Renal cortical epithelial cell (primary cell): Measurements from ENCODE around the gene SNX27. TPM values are rescaled to one million over a fixed set of nuclear protein-coding genes. Genes with fewer than 3 reads are reported as not detected.
"Not testable (repeated sequence)": the region's sequence is repeated elsewhere in the genome, so short reads cannot be mapped to it uniquely, and the experiment has no call there.

ENCODE experiments used
- DNase-seq: peaks from one replicate; pipeline ENCODE4 v3.0.0-alpha.2; 2011; ENCODE audit warnings: low read depth
- total RNA-seq: library from RNA; depleted of rRNA; stranded (reverse); fragments of >200 nt; gene quantifications from 2 replicates; pipeline ENCODE4 v1.2.3, GENCODE V29; 2014

The SNX27 gene
- 20.3 and 70.1 TPM in 2 replicates for total RNA-seq

DNA sequence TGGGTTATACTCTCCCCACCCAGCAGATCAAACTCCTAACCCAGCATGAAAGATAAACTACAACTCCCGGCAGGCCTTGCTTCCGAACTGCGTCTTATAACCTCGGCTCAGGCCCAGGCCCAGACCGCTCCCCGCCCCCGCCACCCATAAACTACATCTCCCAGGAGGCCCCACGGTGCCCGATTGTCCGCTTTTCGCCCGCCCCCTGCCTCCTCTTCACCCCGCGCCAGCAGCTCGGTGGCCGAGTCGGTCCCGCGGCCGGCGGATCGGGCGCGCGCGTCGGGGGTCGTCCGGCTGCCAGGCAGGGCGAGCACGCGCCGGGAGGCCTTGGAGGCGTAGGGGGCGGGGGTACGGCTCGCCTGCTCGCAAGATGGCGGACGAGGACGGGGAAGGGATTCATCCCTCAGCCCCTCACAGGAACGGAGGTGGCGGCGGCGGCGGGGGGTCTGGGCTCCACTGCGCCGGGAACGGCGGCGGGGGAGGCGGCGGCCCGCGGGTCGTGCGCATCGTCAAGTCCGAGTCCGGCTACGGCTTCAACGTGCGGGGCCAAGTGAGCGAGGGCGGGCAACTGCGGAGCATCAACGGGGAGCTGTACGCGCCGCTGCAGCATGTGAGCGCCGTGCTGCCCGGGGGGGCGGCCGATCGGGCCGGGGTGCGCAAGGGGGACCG lies at the start of gene SNX27:
Gene SNX27 (plus strand): TSS at position 219 of the 669 bp plus-strand sequence. CDS start 152 bp downstream, at position 371.
- peak; percentile 82 for DNase-seq

GRCh38 chr1:151562661-151563060 lies 49.2 kb upstream of the SNX27 start:
- no peak for DNase-seq

DNA sequence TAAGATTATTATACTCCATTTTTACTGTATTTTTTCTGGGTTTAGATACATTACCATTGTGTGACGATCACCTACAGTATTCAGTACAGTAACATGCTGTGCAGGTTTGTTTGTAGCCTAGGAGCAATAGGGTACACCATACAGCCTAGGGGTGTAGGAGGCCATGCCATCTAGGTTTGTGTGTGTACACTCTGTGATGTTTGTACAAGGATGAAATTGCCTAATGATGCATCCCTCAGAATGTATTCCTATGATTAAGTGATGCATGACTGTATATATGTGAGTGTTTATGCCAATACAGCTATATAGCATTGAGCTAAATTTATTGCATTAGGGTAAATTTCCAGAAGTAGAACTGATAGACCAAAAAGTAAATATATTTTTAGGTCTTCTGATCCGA lies 48.5 kb upstream of the SNX27 start:
- DNase-seq, result no peak

DNA sequence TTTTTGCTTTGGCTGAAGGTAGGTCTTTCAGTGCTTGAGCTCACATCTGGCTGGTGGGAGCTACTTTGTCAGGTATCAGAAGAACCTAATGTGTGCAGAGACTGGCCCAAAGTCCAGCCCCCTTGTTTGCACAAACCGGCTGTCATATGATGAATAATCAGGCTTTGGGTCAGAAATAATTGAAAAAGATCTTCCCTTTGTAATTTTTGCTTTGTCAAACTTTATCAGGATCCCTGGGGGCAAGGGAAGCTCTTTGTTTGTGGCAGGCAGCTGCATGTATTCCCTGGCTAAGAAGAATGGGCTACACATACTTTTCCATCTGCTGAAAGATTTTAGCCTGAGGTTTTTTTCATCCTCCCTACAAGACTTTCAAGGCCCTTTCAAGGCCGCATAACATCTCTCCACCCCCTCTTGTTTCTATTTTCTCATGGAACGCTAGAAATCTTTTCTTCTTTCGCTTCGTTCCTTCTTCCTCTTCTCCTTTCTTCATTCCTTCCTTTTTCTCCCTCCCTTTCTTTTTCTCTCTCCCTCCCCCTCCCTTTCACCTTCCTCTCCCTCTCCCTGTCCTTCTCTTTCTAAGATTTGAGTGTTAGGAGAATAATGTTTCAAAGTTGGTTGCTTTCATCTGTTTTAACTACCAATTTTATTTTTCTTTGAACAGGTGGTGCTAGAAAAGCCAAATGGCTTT lies 46.2 kb upstream of the SNX27 start:
- no peak for DNase-seq

DNA sequence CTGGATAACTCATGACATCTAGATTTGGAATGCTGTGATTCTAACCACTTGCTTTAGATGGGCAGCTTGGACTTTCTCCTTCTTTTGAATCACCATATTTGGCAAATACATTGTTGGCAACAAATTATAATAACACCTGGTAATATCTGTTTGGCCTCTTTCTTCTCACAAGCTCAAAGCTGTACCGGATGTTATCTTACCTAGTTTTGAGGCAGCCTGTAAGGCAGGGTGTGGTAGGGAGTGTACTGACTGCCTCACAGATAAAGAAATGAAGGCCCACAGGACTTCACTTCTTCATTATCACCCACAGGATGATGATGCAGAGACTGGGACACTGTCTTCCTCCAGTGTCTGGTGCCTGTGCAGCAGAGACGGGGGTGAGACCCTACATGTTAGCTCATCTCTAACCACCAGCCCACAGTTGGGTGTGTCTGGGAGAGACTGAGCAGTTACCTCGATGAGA lies 43.2 kb upstream of the SNX27 start:
- DNase-seq, result no peak

- no peak for DNase-seq
Observed at GRCh38 chr1:151570819-151571218, 41.0 kb upstream of the SNX27 start.

DNA sequence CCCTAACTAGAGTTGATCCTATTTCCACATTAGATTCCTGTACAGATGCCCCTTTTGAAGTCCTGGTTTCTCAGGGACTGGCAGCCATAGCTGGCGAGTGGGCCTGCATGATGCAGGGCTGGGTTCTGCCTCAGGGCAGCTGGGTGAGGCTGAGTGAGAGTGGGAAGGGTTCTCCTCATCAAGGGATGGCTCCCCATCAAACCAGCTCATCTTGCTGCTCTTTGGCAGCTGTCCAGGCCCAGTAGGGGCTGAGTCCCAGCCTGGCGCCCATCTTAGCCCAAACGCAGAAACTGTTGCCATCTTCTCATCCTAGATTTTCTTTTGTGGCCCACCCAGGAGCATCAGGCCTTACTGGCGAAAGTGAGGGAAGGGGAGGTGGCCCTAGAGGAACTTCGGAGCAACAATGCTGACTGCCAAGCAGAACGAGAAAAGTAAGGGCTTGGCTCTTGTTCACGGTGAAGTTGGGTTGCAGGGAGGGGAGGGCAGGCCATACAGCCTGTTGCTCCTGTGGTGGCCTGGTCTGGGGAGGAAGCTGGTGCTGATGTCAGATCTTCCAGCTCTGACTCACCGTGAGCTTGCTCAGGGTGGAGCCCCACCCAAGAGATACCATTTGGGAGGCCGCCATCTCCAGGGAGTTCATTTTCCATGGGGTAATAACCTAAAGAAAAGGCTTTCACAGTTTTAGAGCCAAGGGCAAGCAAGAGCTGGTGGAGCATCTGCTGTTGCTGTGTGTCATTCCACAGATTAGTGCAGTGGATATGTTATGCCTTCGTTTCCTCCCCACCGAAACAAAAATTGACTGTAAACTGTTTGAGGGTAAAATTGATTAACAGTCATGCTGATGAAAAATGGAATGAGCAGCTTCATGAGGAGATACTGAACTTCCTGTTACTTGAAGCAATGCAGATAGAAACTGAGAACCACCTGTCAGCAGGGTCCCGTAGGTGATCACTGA lies 37.0 kb upstream of the SNX27 start:
- no peak for DNase-seq

DNA sequence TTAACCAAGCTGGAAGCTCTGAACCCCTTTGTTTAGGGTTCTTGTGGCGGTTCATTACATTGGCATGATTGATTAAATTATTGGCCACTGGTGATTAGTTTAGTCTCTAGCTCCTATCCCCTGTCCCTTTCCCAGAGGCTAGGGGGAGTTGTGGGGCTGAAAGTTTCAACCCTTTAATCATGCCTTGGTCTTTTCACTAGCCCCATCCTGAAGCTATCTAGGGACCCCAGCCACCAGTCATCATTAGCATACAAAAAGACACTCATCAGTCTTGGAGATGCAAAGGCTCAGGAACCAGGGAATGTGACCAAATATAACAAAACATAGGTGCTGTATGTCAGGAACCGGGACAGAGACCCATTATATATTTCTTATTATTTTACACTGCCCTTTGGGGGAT lies 34.7 kb upstream of the SNX27 start:
- no peak for DNase-seq

- no peak for DNase-seq
Observed at GRCh38 chr1:151578941-151579340, 32.9 kb upstream of the SNX27 start.

- peak; percentile 44 for DNase-seq
Observed at GRCh38 chr1:151579436-151580225, 32.2 kb upstream of the SNX27 start.

DNA sequence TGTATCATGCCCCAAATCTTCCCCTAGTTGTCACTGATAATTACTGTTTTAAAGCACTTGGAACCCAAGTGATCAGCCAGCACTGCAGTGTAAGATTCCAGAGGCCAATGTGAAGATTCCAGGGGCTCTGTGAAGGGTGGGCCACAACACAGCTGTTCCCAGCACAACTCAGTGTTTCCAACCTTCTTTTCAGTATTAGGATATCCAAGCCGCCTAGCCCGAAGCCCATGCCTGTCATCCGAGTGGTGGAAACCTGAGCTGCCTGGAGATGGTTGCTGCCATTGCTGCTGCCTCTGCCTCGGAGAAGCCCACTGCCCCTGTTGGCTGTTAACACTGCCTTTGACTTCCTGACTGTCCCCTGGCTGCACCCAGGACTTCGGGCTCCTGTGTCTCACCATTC lies 30.4 kb upstream of the SNX27 start:
- DNase-seq, result no peak

DNA sequence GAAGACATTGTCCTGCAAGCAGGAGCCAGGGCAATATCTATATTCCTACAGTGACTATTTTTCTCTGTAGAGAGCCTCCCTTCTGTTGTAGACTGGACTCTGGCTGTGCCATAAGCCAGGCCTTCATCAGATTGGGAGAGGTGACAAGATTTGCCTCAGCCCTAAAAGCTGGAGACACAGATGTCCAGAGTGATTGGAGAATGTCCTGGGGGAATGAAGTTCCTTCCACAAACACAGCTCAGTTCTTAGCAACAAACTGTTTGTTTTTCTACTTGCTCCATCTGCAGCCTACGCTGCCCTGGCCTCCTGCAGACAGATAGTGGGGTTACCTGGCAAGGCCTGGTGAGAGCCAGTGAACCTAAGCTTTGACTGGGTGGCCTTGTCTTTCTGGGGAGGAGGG lies 29.9 kb upstream of the SNX27 start:
- no peak for DNase-seq

DNA sequence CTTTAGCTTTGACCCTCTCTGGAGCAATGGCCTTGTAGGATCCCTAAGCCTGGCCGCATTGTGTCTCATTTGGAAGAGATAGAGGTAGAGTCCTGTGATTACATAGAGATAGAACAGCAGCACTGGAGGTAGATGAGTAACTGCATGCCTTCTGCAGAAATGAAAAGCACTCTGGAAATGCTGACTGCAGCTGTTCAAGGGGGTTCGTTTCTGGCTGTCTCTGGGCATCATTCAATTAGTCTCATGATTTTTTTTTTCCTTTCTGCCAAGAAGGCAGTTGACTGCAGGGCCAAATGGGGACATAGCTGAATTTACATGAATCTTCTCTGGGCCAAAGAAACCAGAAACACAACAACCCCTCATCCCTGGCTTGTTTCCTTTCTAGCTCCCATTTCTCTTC lies 28.1 kb upstream of the SNX27 start:
- no peak for DNase-seq

- no peak for DNase-seq
Observed at GRCh38 chr1:151584278-151584677, 27.6 kb upstream of the SNX27 start.

GRCh38 chr1:151584780-151585179 lies 27.1 kb upstream of the SNX27 start:
- no peak for DNase-seq

GRCh38 chr1:151585622-151586021 lies 26.2 kb upstream of the SNX27 start:
- peak; percentile 88 for DNase-seq

DNA sequence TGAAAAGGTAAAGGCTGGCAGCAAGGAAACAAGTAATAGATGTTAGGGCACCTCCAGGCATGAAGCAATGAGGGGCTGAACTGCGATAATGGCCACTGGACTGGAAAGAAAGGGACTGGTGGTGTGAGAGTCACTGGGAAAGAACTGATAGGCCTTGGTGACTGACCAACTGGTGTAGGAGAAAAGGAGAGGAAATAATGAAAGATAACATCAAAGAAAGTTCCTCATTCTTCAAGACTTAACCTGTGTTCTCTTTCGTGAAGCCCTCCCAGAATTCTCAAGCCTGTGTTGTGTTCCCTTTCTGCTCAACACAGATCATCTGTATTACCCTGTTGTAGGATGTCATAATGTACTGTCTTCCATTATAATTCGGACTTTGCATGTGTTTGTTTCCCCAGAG lies 20.9 kb upstream of the SNX27 start:
- DNase-seq, result no peak

GRCh38 chr1:151593730-151594129 lies 18.1 kb upstream of the SNX27 start:
- DNase-seq, result no peak

DNA sequence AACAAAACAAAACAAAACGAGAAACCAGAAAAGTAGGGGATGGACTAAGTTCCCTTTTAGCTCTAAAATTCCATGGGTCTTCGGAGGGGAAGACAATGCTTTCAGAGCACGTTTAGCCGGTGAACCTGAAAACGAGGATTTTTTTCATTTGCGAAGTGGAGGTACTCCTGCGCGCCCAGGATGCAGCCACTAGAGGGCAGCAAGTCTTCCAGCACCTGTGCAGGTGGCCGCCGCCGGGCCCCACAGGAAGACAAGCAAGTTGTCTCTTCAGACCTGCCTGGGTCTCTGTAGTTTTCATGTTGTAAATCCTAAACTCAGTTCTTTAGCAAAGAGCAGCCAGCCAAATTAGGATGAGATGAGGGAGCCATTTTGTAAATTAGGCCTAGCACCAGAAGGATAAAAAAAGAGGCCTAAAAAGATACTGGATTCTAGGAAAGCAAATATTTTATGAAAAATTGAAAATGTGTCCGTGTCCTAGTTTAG lies 17.7 kb upstream of the SNX27 start:
- DNase-seq, result peak; percentile 39

DNA sequence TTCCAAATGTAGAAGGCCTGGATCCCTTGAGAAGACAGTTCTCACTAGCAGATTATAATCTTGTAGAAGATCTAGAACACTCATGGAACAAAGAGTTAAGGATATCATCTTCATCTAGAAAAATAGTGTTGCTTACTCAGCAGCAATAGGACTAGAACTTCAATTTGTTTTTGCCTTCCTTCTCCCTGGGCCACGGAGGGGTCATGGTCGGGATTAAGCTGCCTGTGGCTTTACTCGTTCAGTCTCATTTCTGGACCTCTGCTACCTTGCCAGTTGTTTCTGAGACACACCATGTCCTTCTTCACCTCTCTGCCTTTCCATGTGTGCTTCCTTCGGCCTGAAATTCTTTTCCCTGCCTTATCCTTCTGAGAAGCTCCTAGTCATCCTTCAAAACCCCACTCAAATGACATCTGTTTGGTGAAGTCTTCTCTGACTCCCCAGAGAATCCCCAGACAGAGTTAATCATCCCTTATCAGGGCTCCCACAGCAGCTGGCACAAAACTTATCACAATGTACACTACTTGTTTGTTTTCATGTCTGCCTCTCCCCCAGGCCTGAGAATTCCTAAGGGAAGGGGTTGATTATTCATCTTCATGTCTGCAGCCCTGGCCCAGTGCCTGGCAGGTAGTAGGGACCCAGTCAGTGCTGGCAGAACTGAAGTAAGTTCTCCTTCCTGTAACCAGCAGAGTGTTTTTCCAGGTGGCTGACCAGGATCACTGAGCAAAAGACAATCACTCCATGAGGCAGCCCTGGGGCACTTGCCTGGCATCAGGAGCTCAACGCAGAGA lies 15.5 kb upstream of the SNX27 start:
- peak; percentile 89 for DNase-seq

DNA sequence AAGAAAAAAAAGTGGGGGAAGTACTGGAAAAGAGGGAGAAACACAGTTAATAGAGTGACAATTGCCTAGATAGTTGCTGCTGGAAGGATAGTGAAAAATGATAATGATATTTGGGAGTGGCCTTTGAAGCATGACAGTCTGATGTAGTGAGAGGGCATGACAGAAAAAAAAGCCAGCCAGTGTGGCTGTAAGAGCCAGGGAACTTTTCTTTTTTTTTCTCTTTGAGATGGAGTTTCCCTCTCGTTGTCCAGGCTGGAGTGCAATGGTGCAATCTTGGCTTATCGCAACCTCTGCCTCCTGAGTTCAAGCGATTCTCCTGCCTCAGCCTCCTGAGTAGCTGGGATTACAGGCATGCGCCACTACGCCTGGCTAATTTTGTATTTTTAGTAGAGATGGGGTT lies 9.3 kb upstream of the SNX27 start:
- not testable (repeated sequence) for DNase-seq
